ENCODE results near the gene SBK2.

The SBK2 gene

GRCh38 chr19:55528030-55528803, 8.7 kb downstream of the SBK2 start:
- H3K4me3 ChIP-seq (ENCODE audit: low read depth, low read length): no peak overlapping the region
- H3K9me3 ChIP-seq (ENCODE audit: control insufficient read depth, insufficient read depth, low read length): no peaks in the 10 kb centered on the region
- no peaks in the 10 kb centered on the region for H3K4me1 ChIP-seq (ENCODE audit: control insufficient read depth, insufficient read depth, low read length)
- no peaks in the 10 kb centered on the region for H3K36me3 ChIP-seq (ENCODE audit: control insufficient read depth, insufficient read depth, low read length)
- H3K27me3 ChIP-seq (ENCODE audit: control insufficient read depth, insufficient read depth, low read length): no peaks in the 10 kb centered on the region
- H3K9ac ChIP-seq (ENCODE audit: low read depth, low read length): no peak overlapping the region

GRCh38 chr19:55527197-55528029, 9.5 kb downstream of the SBK2 start:
- Histone ChIP-seq H3K4me3 (ENCODE audit: low read depth, low read length) (no peak overlapping the region), H3K27me3 (ENCODE audit: control insufficient read depth, insufficient read depth, low read length) (no peaks in the 10 kb centered on the region), H3K36me3 (ENCODE audit: control insufficient read depth, insufficient read depth, low read length) (no peaks in the 10 kb centered on the region), H3K4me1 (ENCODE audit: control insufficient read depth, insufficient read depth, low read length) (no peaks in the 10 kb centered on the region), H3K9ac (ENCODE audit: low read depth, low read length) (no peak overlapping the region), H3K9me3 (ENCODE audit: control insufficient read depth, insufficient read depth, low read length) (no peaks in the 10 kb centered on the region)

GRCh38 chr19:55526216-55527196, 10.4 kb downstream of the SBK2 start:
- no peaks in the 10 kb centered on the region for H3K4me1 ChIP-seq (ENCODE audit: control insufficient read depth, insufficient read depth, low read length)

GRCh38 chr19:55525289-55526101, 11.4 kb downstream of the SBK2 start:
- no peaks in the 10 kb centered on the region for H3K36me3 ChIP-seq (ENCODE audit: control insufficient read depth, insufficient read depth, low read length)
- H3K9ac ChIP-seq (ENCODE audit: low read depth, low read length): no peak overlapping the region
- no peak overlapping the region for H3K4me3 ChIP-seq (ENCODE audit: low read depth, low read length)
- H3K27me3 ChIP-seq (ENCODE audit: control insufficient read depth, insufficient read depth, low read length): no peaks in the 10 kb centered on the region
- no peaks in the 10 kb centered on the region for H3K4me1 ChIP-seq (ENCODE audit: control insufficient read depth, insufficient read depth, low read length)
- no peaks in the 10 kb centered on the region for H3K9me3 ChIP-seq (ENCODE audit: control insufficient read depth, insufficient read depth, low read length)

More at GRCh38 chr19:55526216-55527196, 10.4 kb downstream of the SBK2 start:
- Histone ChIP-seq H3K9ac (ENCODE audit: low read depth, low read length) (no peak overlapping the region), H3K27me3 (ENCODE audit: control insufficient read depth, insufficient read depth, low read length) (no peaks in the 10 kb centered on the region), H3K4me3 (ENCODE audit: low read depth, low read length) (no peak overlapping the region), H3K36me3 (ENCODE audit: control insufficient read depth, insufficient read depth, low read length) (no peaks in the 10 kb centered on the region), H3K9me3 (ENCODE audit: control insufficient read depth, insufficient read depth, low read length) (no peaks in the 10 kb centered on the region)

- H3K9ac ChIP-seq (ENCODE audit: low read depth, low read length): no peak overlapping the region
- no peaks in the 10 kb centered on the region for H3K27me3 ChIP-seq (ENCODE audit: control insufficient read depth, insufficient read depth, low read length)
- peaks cover 2% of the 10 kb centered on the region for H3K4me1 ChIP-seq (ENCODE audit: control insufficient read depth, insufficient read depth, low read length)
- no peaks in the 10 kb centered on the region for H3K36me3 ChIP-seq (ENCODE audit: control insufficient read depth, insufficient read depth, low read length)
- no peak overlapping the region for H3K4me3 ChIP-seq (ENCODE audit: low read depth, low read length)
- no peaks in the 10 kb centered on the region for H3K9me3 ChIP-seq (ENCODE audit: control insufficient read depth, insufficient read depth, low read length)
Observed at GRCh38 chr19:55520691-55521292, 16.1 kb downstream of the SBK2 start.

GRCh38 chr19:55519451-55520311, 17.3 kb downstream of the SBK2 start:
- Histone ChIP-seq H3K9me3 (ENCODE audit: control insufficient read depth, insufficient read depth, low read length) (no peaks in the 10 kb centered on the region), H3K4me3 (ENCODE audit: low read depth, low read length) (no peak overlapping the region), H3K36me3 (ENCODE audit: control insufficient read depth, insufficient read depth, low read length) (no peaks in the 10 kb centered on the region), H3K9ac (ENCODE audit: low read depth, low read length) (no peak overlapping the region), H3K4me1 (ENCODE audit: control insufficient read depth, insufficient read depth, low read length) (peaks cover 2% of the 10 kb centered on the region), H3K27me3 (ENCODE audit: control insufficient read depth, insufficient read depth, low read length) (no peaks in the 10 kb centered on the region)

- no peaks in the 10 kb centered on the region for H3K36me3 ChIP-seq (ENCODE audit: control insufficient read depth, insufficient read depth, low read length)
- H3K9me3 ChIP-seq (ENCODE audit: control insufficient read depth, insufficient read depth, low read length): no peaks in the 10 kb centered on the region
- no peak overlapping the region for H3K9ac ChIP-seq (ENCODE audit: low read depth, low read length)
- H3K4me1 ChIP-seq (ENCODE audit: control insufficient read depth, insufficient read depth, low read length): peaks cover 2% of the 10 kb centered on the region
- peak overlapping the region; percentile 27 for H3K4me3 ChIP-seq (ENCODE audit: low read depth, low read length)
- no peaks in the 10 kb centered on the region for H3K27me3 ChIP-seq (ENCODE audit: control insufficient read depth, insufficient read depth, low read length)
Observed at GRCh38 chr19:55516878-55517620, 19.9 kb downstream of the SBK2 start.

GRCh38 chr19:55508120-55508519, 28.8 kb downstream of the SBK2 start:
- Histone ChIP-seq H3K27me3 (ENCODE audit: control insufficient read depth, insufficient read depth, low read length) (peaks cover 9% of the 10 kb centered on the region), H3K36me3 (ENCODE audit: control insufficient read depth, insufficient read depth, low read length) (no peaks in the 10 kb centered on the region), H3K9me3 (ENCODE audit: control insufficient read depth, insufficient read depth, low read length) (peaks cover 2% of the 10 kb centered on the region), H3K4me1 (ENCODE audit: control insufficient read depth, insufficient read depth, low read length) (no peaks in the 10 kb centered on the region), H3K9ac (ENCODE audit: low read depth, low read length) (no peak overlapping the region), H3K4me3 (ENCODE audit: low read depth, low read length) (no peak overlapping the region)

- peaks cover 19% of the 10 kb centered on the region for H3K27me3 ChIP-seq (ENCODE audit: control insufficient read depth, insufficient read depth, low read length)
- no peaks in the 10 kb centered on the region for H3K36me3 ChIP-seq (ENCODE audit: control insufficient read depth, insufficient read depth, low read length)
- H3K4me3 ChIP-seq (ENCODE audit: low read depth, low read length): no peak overlapping the region
- peaks cover 4% of the 10 kb centered on the region for H3K9me3 ChIP-seq (ENCODE audit: control insufficient read depth, insufficient read depth, low read length)
- H3K4me1 ChIP-seq (ENCODE audit: control insufficient read depth, insufficient read depth, low read length): no peaks in the 10 kb centered on the region
- H3K9ac ChIP-seq (ENCODE audit: low read depth, low read length): no peak overlapping the region
Observed at GRCh38 chr19:55504981-55505380, 32.0 kb downstream of the SBK2 start.

Measured in iPS-15b (cell line).